Heart left ventricle (tissue), 16 donors: ENCODE results near the gene CFAP43. TPM values are rescaled to one million over a fixed set of nuclear protein-coding genes. Genes with fewer than 3 reads are reported as not detected.

Source experiments
- ATAC-seq, 4 donors: fragments of 200-7000 bp; cut with Tn5 transposase; one replicate each; pipeline ENCODE4 v1.9.1; 2020 to 2022; ENCODE audit warnings: moderate library complexity in 4 of 4, mild to moderate bottlenecking in 3 of 4, moderate number of reproducible peaks in 1 of 4
- DNase-seq, 5 donors: peaks; one replicate each; pipeline ENCODE4 v3.0.0-alpha.2; 2020
- H3K27ac ChIP-seq, 12 donors: fragments of 200-600 bp; sonication (generic) in 4 of 12; one replicate each; pipeline versions ENCODE4 v1.5.0 to v1.8.0; 2016 to 2022; ENCODE audit warnings: mild to moderate bottlenecking in 2 of 12
- H3K27me3 ChIP-seq, 9 donors: fragments of 200-600 bp; sonication (generic) in 2 of 9; one replicate each; pipeline versions ENCODE4 v1.5.1 to v1.8.0; 2016 to 2022; ENCODE audit warnings: mild to moderate bottlenecking in 3 of 9
- H3K36me3 ChIP-seq, 9 donors: fragments of 200-600 bp; sonication (generic) in 2 of 9; one replicate each; pipeline versions ENCODE4 v1.5.0 to v1.8.0; 2018 to 2022; ENCODE audit warnings: mild to moderate bottlenecking in 2 of 9
- H3K4me1 ChIP-seq, 12 donors: fragments of 200-600 bp; sonication (generic) in 4 of 12; one replicate each; pipeline versions ENCODE4 v1.5.0 to v1.8.0; 2016 to 2022; ENCODE audit warnings: mild to moderate bottlenecking in 3 of 12
- H3K4me3 ChIP-seq, 12 donors: fragments of 200-600 bp; sonication (generic) in 4 of 12; one replicate each; pipeline versions ENCODE4 v1.5.0 to v1.8.0; 2017 to 2022; ENCODE audit warnings: mild to moderate bottlenecking in 9 of 12, moderate library complexity in 4 of 12
- H3K9me3 ChIP-seq, 12 donors: fragments of 200-600 bp; sonication (generic) in 4 of 12; one replicate each; pipeline versions ENCODE4 v1.5.0 to v1.8.0; 2016 to 2022; ENCODE audit warnings: mild to moderate bottlenecking in 1 of 12
- CTCF ChIP-seq, 12 donors: fragments of 200-600 bp; sonication (generic) in 4 of 12; IDR thresholded peaks; one replicate each; pipeline versions ENCODE4 v1.5.0 to v1.8.0; 2018 to 2022; ENCODE audit warnings: antibody characterized with exemption in 12 of 12, mild to moderate bottlenecking in 5 of 12
- POLR2A ChIP-seq, 2 donors: fragments of 450-650 bp; IDR thresholded peaks; one replicate each; pipeline ENCODE4 v1.6.1; 2017; ENCODE audit warnings: antibody characterized with exemption in 2 of 2, mild to moderate bottlenecking in 2 of 2, moderate library complexity in 2 of 2
- WGBS, 4 donors: extraction: QIAGEN DNeasy Blood & Tissue Kit in 2 of 4; methylation state at CpG; one replicate each; pipeline versions ENCODE4 v1.1.5 to v1.1.7; 2013 to 2018; 5-methylcytosine and 5-hydroxymethylcytosine counted together
- intact Hi-C, 10 donors: fragments of 100-400 bp; cut with DNase I; formaldehyde crosslinking; loops; one replicate each; pipeline versions ENCODE4 v1.11.1 to v1.14.2; 2022
- polyA plus RNA-seq, 2 donors: library from polyadenylated mRNA; stranded (reverse); fragments of 200-250 nt; gene quantifications; one replicate each; pipeline ENCODE4 v1.2.3, GENCODE V29; 2013
- total RNA-seq, 9 donors: library from RNA; depleted of rRNA in 2 of 9; stranded (reverse); fragments of >200 nt in 2 of 9; fragmentation: NEBNext Ultra II Directional in 3 of 9; extraction: Animal tissue kit (Norgen Biotek cat#: 25700) in 3 of 9; gene quantifications; one replicate each; pipeline versions ENCODE4 v1.1.0 to v1.2.4, GENCODE V29; 2016 to 2023
- donor health status: ischemic (EF 13 %, LVEDD 7.1; RV severe dilation, severe dysfunction).
- donor health status: healthy with polysubstance abuse.
- donor health status: DM: no; HTN: yes; CAD: no.
- donor health status: DM: no; HTN: no; CAD: no.
- donor health status: ischemic (EF 25% LVEDD 6.9; RV normal size, moderate dysfunction).
- donor health status: ischemic (EF 25% LVEDD 5.7; RV mildly dilated, moderate dysfunction).
- donor health status: healthy.
- donor health status: DM: yes; HTN: yes; CAD: no.
- donor health status: ischemic (EF 35%, LVEDD 5.7; RV mildly dilated, moderate dysfunction).
- donor health status: nonischemic (EF 11% LVEDD 7.7; RV severe dilation, severe dysfunction).
- donor health status: DM: yes; HTN: yes; CAD: no.
- donor health status: PGD.
- donor health status: ischemic (EF 29% LVEDD 5.4; RV normal size, mild dysfunction).
- donor health status: nonischemic (EF 23%, LVEDD 6.1; RV moderate dilation, normal function).

The CFAP43 gene
- total and polyA plus RNA-seq, 11 donors: 0.11 to 0.84 (median 0.19) TPM; not detected in 6

- Histone ChIP-seq H3K4me3 (no peak overlapping the region), H3K9me3 (peaks cover 0 to 5% (median 0%) of the 10 kb centered on the region in 12 donors), H3K4me1 (no peaks in the 10 kb centered on the region), H3K27me3 (no peaks in the 10 kb centered on the region), H3K36me3 (no peaks in the 10 kb centered on the region), H3K27ac (no peak overlapping the region)
- DNase-seq: no peak
- 97 to 100% (median 98%) methylated on average over 1 of the region's 1 CpG for WGBS, 4 donors
- TF ChIP-seq CTCF (IDR thresholded peaks at IDR 0.05) (no peak), POLR2A (IDR thresholded peaks at IDR 0.05) (no peak)
- no peak for ATAC-seq
- intact Hi-C loops: loop anchor here in 1 of 10 donors (10.0 kb wide), 1 partner anchor 307 kb away; no protein-coding TSS in a partner anchor
These were observed 30.5 kb downstream of the CFAP43 start for GRCh38 chr10:104201636-104202035.

- DNase-seq: no peak
- WGBS, 4 donors: 84 to 95% (median 90%) methylated on average over 2 of the region's 2 CpGs
These were observed 32.6 kb downstream of the CFAP43 start for GRCh38 chr10:104199567-104199966.

GRCh38 chr10:104197364-104197763, 34.8 kb downstream of the CFAP43 start:
- Histone ChIP-seq H3K27ac (no peak overlapping the region), H3K27me3 (no peaks in the 10 kb centered on the region)
- WGBS, 4 donors: 62 to 73% (median 67%) methylated on average over 2 of the region's 2 CpGs

More at GRCh38 chr10:104199567-104199966, 32.6 kb downstream of the CFAP43 start:
- no peaks in the 10 kb centered on the region for H3K36me3 ChIP-seq
- H3K27ac ChIP-seq: no peak overlapping the region
- ATAC-seq: no peak
- H3K9me3 ChIP-seq: peaks cover 0 to 5% (median 0%) of the 10 kb centered on the region in 12 donors
- intact Hi-C loops: no loop called here
- H3K4me3 ChIP-seq: no peak overlapping the region
- no peaks in the 10 kb centered on the region for H3K27me3 ChIP-seq
- TF ChIP-seq CTCF (IDR thresholded peaks at IDR 0.05): no peak
- no peak for TF ChIP-seq POLR2A (IDR thresholded peaks at IDR 0.05)
- no peaks in the 10 kb centered on the region for H3K4me1 ChIP-seq

GRCh38 chr10:104195706-104196105, 36.5 kb downstream of the CFAP43 start:
- Histone ChIP-seq H3K4me3 (no peak overlapping the region), H3K27ac (no peak overlapping the region), H3K4me1 (no peaks in the 10 kb centered on the region), H3K9me3 (no peaks in the 10 kb centered on the region), H3K36me3 (no peaks in the 10 kb centered on the region), H3K27me3 (no peaks in the 10 kb centered on the region)
- intact Hi-C loops: no loop called here
- no peak for ATAC-seq
- WGBS, 4 donors: 73 to 86% (median 82%) methylated on average over 2 of the region's 2 CpGs
- TF ChIP-seq CTCF (IDR thresholded peaks at IDR 0.05) (no peak), POLR2A (IDR thresholded peaks at IDR 0.05) (no peak)
- DNase-seq: no peak

More at GRCh38 chr10:104197364-104197763, 34.8 kb downstream of the CFAP43 start:
- H3K4me1 ChIP-seq: no peaks in the 10 kb centered on the region
- TF ChIP-seq CTCF (IDR thresholded peaks at IDR 0.05) (no peak), POLR2A (IDR thresholded peaks at IDR 0.05) (no peak)
- no peak overlapping the region for H3K4me3 ChIP-seq
- no peak for ATAC-seq
- intact Hi-C loops: no loop called here
- peaks cover 0 to 4% (median 0%) of the 10 kb centered on the region in 12 donors for H3K9me3 ChIP-seq
- DNase-seq: no peak
- H3K36me3 ChIP-seq: no peaks in the 10 kb centered on the region
